HG02973 (cell line): ENCODE measurements around the gene ZFHX3.

ENCODE experiments used
- ATAC-seq: cut with Tn5 transposase; IDR thresholded peaks from one replicate; pipeline ENCODE4 v1.9.1; 2021; ENCODE audit warnings: moderate library complexity; ENCODE audit not compliant: unreplicated experiment

The ZFHX3 gene

GRCh38 chr16:72936408-72936807 is 111.5 kb downstream of the ZFHX3 start:
- no peak for ATAC-seq

GRCh38 chr16:72935896-72936295 is 112.0 kb downstream of the ZFHX3 start:
- ATAC-seq = no peak

- no peak for ATAC-seq
Observed at GRCh38 chr16:72934636-72935403, 113.1 kb downstream of the ZFHX3 start.

- ATAC-seq = no peak
Observed at GRCh38 chr16:72932677-72933335, 115.1 kb downstream of the ZFHX3 start.

- no peak for ATAC-seq
Observed at GRCh38 chr16:72932050-72932449, 115.9 kb downstream of the ZFHX3 start.

- ATAC-seq = no peak
Observed at GRCh38 chr16:72930396-72930795, 117.5 kb downstream of the ZFHX3 start.

- no peak for ATAC-seq
Observed at GRCh38 chr16:72928090-72928981, 119.6 kb downstream of the ZFHX3 start.

- no peak for ATAC-seq
Observed at GRCh38 chr16:72927199-72928089, 120.5 kb downstream of the ZFHX3 start.

GRCh38 chr16:72926177-72927070 is 121.5 kb downstream of the ZFHX3 start:
- no peak for ATAC-seq

GRCh38 chr16:72925631-72925979 is 122.3 kb downstream of the ZFHX3 start:
- ATAC-seq = no peak

- ATAC-seq = no peak
Observed at GRCh38 chr16:72924927-72925630, 122.8 kb downstream of the ZFHX3 start.

GRCh38 chr16:72924537-72924926 is 123.4 kb downstream of the ZFHX3 start:
- no peak for ATAC-seq

GRCh38 chr16:72923757-72924156 is 124.2 kb downstream of the ZFHX3 start:
- ATAC-seq = no peak

GRCh38 chr16:72922714-72923113 is 125.2 kb downstream of the ZFHX3 start:
- ATAC-seq = no peak

GRCh38 chr16:72921620-72922019 is 126.3 kb downstream of the ZFHX3 start:
- no peak for ATAC-seq

GRCh38 chr16:72921106-72921505 is 126.8 kb downstream of the ZFHX3 start:
- no peak for ATAC-seq

- ATAC-seq = no peak
Observed at GRCh38 chr16:72917051-72917450, 130.9 kb downstream of the ZFHX3 start.

- ATAC-seq = no peak
Observed at GRCh38 chr16:72915331-72915730, 132.6 kb downstream of the ZFHX3 start.

- no peak for ATAC-seq
Observed at GRCh38 chr16:72913551-72913950, 134.4 kb downstream of the ZFHX3 start.
